Calu3 (cell line): Measurements from ENCODE around the gene COPS9. TPM values are rescaled to one million over a fixed set of nuclear protein-coding genes. Genes with fewer than 3 reads are reported as not detected.

ENCODE experiments used
- BruUV-seq: library from RNA; stranded (reverse); fragments of 400-500 nt; replicated peaks from 2 replicates; lab custom pipeline; 2021; lab: Mats Ljungman, UMichigan
- CTCF ChIA-PET: fragments of 300-600 bp; sonication (Branson Sonifier 250); formaldehyde crosslinking; loops from one replicate; lab custom pipeline; 2022; ENCODE audit warnings: antibody characterized with exemption; lab: Charles Lee
- DNase-seq: peaks from one replicate; pipeline ENCODE4 v3.0.0; 2022
- H3K27ac Mint-ChIP-seq: one replicate; pipeline ENCODE4 v1.8.0; 2022; ENCODE audit warnings: mixed read lengths; ENCODE audit not compliant: unreplicated experiment
- H3K27me3 Mint-ChIP-seq: one replicate; pipeline ENCODE4 v1.8.0; 2022; ENCODE audit warnings: mixed read lengths; ENCODE audit not compliant: unreplicated experiment
- H3K36me3 Mint-ChIP-seq: one replicate; pipeline ENCODE4 v1.8.0; 2022; ENCODE audit warnings: mild to moderate bottlenecking, moderate library complexity, mixed read lengths; ENCODE audit not compliant: insufficient read depth, unreplicated experiment
- H3K4me1 Mint-ChIP-seq: one replicate; pipeline ENCODE4 v1.8.0; 2022; ENCODE audit warnings: mild to moderate bottlenecking, low read depth, mixed read lengths; ENCODE audit not compliant: unreplicated experiment
- H3K4me3 Mint-ChIP-seq: one replicate; pipeline ENCODE4 v1.8.0; 2022; ENCODE audit warnings: mild to moderate bottlenecking, low read depth, moderate library complexity, mixed read lengths; ENCODE audit not compliant: unreplicated experiment
- H3K9me3 Mint-ChIP-seq: one replicate; pipeline ENCODE4 v1.8.0; 2022; ENCODE audit warnings: low read depth, mixed read lengths; ENCODE audit not compliant: unreplicated experiment
- CTCF ChIP-seq: fragments of 200-600 bp; IDR thresholded peaks from one replicate; pipeline ENCODE4 v1.8.0; 2022; ENCODE audit warnings: antibody characterized with exemption; ENCODE audit not compliant: unreplicated experiment
- intact Hi-C: fragments of 100-400 bp; cut with micrococcal nuclease; formaldehyde crosslinking; loops from one replicate; pipeline ENCODE4 v1.10.0; 2022; ENCODE audit not compliant: unreplicated experiment
- total RNA-seq: library from RNA; stranded (reverse); gene quantifications from 2 replicates; pipeline ENCODE4 v1.2.3, GENCODE V29; 2022

Gene COPS9
- total RNA-seq, 1 experiment from 2014 or later = 106 TPM

- Mint-ChIP-seq H3K27ac (no peak overlapping the region), H3K4me3 (no peak overlapping the region), H3K9me3 (no peaks in the 10 kb centered on the region), H3K4me1 (peaks cover 13% of the 10 kb centered on the region), H3K27me3 (peaks cover 7% of the 10 kb centered on the region), H3K36me3 (peaks cover 28% of the 10 kb centered on the region)
- intact Hi-C loops = no loop called here
- peak; percentile 31 for TF ChIP-seq CTCF
- no peak for DNase-seq
- CTCF ChIA-PET = no interaction called here
- BruUV-seq = no TSS peak
These were observed 4.0 kb downstream of the COPS9 start for GRCh38 chr2:240131941-240132650.

- H3K4me3 Mint-ChIP-seq = no peak overlapping the region
- no peaks in the 10 kb centered on the region for H3K27me3 Mint-ChIP-seq
- peaks cover 13% of the 10 kb centered on the region for H3K4me1 Mint-ChIP-seq
- no TSS peak for BruUV-seq
- no peaks in the 10 kb centered on the region for H3K9me3 Mint-ChIP-seq
- intact Hi-C loops = no loop called here
- H3K27ac Mint-ChIP-seq = no peak overlapping the region
- DNase-seq = no peak
- peaks cover 25% of the 10 kb centered on the region for H3K36me3 Mint-ChIP-seq
- CTCF ChIA-PET = no interaction called here
- TF ChIP-seq CTCF = no peak
These were observed 4.8 kb downstream of the COPS9 start for GRCh38 chr2:240131296-240131695.

GRCh38 chr2:240130393-240131195 lies 5.5 kb downstream of the COPS9 start:
- peaks cover 18% of the 10 kb centered on the region for H3K36me3 Mint-ChIP-seq
- CTCF ChIA-PET = no interaction called here

More at GRCh38 chr2:240130393-240131195, 5.5 kb downstream of the COPS9 start:
- Mint-ChIP-seq H3K4me1 (peaks cover 13% of the 10 kb centered on the region), H3K4me3 (no peak overlapping the region), H3K9me3 (no peaks in the 10 kb centered on the region), H3K27ac (no peak overlapping the region), H3K27me3 (no peaks in the 10 kb centered on the region)
- no peak for DNase-seq
- intact Hi-C loops = no loop called here
- TF ChIP-seq CTCF = no peak
- no TSS peak for BruUV-seq
